Measurements from ENCODE around the gene KCNIP3.

KCNIP3 gene

DNA sequence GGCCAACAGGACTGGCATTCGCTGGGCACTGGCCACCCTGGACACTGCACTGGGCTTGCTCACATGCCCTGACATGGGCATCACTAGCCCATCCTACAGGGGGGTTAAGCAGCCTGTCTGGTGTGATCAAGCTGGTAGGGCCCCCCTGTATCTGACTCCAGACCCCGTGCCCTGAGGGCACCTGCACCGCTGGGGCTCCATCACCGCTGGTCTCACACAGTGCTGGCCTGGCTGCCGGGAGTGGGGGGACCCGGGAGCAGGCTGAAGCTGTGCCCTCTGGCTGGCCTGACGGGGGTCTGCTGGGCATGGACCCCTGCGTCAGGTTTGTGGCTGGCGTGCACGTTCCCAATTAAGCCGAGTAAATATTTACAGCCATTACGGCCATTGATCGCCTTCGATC, 32.3 kb downstream of the KCNIP3 start:
- TF ChIP-seq SPI1 (IDR thresholded peaks at IDR 0.05; ENCODE audit: borderline replicate concordance, low read depth) (no peak), GABPA (IDR thresholded peaks at IDR 0.05; ENCODE audit: low read depth) (no peak), POLR2AphosphoS5 (IDR thresholded peaks at IDR 0.05; ENCODE audit: low read depth) (no peak)
- TF ChIP-seq, protein P1, sequence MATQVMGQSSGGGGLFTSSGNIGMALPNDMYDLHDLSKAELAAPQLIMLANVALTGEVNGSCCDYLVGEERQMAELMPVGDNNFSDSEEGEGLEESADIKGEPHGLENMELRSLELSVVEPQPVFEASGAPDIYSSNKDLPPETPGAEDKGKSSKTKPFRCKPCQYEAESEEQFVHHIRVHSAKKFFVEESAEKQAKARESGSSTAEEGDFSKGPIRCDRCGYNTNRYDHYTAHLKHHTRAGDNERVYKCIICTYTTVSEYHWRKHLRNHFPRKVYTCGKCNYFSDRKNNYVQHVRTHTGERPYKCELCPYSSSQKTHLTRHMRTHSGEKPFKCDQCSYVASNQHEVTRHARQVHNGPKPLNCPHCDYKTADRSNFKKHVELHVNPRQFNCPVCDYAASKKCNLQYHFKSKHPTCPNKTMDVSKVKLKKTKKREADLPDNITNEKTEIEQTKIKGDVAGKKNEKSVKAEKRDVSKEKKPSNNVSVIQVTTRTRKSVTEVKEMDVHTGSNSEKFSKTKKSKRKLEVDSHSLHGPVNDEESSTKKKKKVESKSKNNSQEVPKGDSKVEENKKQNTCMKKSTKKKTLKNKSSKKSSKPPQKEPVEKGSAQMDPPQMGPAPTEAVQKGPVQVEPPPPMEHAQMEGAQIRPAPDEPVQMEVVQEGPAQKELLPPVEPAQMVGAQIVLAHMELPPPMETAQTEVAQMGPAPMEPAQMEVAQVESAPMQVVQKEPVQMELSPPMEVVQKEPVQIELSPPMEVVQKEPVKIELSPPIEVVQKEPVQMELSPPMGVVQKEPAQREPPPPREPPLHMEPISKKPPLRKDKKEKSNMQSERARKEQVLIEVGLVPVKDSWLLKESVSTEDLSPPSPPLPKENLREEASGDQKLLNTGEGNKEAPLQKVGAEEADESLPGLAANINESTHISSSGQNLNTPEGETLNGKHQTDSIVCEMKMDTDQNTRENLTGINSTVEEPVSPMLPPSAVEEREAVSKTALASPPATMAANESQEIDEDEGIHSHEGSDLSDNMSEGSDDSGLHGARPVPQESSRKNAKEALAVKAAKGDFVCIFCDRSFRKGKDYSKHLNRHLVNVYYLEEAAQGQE (IDR thresholded peaks at IDR 0.05; ENCODE audit: insufficient replicate concordance, low read depth): no peak
- TF ChIP-seq, protein P2, sequence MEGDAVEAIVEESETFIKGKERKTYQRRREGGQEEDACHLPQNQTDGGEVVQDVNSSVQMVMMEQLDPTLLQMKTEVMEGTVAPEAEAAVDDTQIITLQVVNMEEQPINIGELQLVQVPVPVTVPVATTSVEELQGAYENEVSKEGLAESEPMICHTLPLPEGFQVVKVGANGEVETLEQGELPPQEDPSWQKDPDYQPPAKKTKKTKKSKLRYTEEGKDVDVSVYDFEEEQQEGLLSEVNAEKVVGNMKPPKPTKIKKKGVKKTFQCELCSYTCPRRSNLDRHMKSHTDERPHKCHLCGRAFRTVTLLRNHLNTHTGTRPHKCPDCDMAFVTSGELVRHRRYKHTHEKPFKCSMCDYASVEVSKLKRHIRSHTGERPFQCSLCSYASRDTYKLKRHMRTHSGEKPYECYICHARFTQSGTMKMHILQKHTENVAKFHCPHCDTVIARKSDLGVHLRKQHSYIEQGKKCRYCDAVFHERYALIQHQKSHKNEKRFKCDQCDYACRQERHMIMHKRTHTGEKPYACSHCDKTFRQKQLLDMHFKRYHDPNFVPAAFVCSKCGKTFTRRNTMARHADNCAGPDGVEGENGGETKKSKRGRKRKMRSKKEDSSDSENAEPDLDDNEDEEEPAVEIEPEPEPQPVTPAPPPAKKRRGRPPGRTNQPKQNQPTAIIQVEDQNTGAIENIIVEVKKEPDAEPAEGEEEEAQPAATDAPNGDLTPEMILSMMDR (IDR thresholded peaks at IDR 0.05; ENCODE audit: insufficient read depth, low read length): no peak
- no peak overlapping the region for H3K4me3 ChIP-seq (replicated peaks; ENCODE audit: insufficient read depth, low read length)
- H3K27ac ChIP-seq (replicated peaks): no peak overlapping the region
- H3K27me3 ChIP-seq (ENCODE audit: insufficient read depth, poor library complexity, severe bottlenecking): no peaks in the 10 kb centered on the region
- no peak for DNase-seq (ENCODE audit: low read depth in 1 of 2, low spot score in 1 of 2)

DNA sequence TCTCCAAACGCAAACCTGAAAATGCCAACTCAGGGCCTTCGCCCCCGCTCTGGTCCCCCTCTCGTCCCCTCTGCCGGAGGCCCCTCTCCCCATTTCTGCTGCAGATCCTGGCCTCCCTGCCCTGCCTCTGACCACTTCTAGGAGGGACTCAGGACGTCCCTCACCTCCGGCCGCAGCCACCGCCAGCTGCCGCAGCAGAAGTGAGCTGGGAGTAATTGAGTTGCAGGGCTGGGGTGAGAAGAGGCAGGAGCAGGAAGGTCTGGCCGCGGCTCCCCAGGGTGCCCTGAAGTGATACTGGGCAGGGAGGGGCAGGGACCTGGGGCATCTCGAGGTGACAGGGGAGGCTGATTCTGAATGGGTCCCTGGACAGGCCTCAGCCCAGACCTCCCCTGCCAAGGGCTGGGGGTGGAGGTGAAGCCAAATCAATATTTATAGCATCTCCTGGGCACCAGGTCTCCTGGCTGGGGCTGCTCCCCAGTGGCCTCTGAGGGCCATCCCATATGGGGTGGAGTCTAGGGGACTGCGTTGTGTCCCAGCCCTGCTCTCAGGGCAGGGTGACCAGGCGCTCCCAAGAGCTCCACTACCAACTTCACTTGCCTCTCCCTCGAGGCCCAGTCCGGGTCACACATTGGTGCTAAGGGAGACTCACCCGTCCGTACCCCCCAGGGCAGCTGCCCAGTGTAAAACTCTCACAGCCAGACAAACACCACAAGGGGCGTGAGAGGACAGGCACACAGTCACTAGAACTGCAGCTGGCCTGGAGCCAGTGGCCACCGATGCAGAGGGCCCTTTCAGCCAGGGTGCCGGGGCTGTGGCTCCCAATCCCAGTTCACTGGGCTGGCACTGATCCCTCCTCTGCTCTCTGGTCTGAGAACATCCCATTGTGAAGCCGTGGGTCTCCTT, 33.0 kb downstream of the KCNIP3 start:
- H3K27me3 ChIP-seq (ENCODE audit: insufficient read depth, poor library complexity, severe bottlenecking): no peaks in the 10 kb centered on the region
- DNase-seq (ENCODE audit: low read depth in 1 of 2, low spot score in 1 of 2): no peak
- no peak overlapping the region for H3K4me3 ChIP-seq (replicated peaks; ENCODE audit: insufficient read depth, low read length)
- no peak for TF ChIP-seq GABPA (IDR thresholded peaks at IDR 0.05; ENCODE audit: low read depth)
- no peak for TF ChIP-seq SPI1 (IDR thresholded peaks at IDR 0.05; ENCODE audit: borderline replicate concordance, low read depth)
- TF ChIP-seq, protein P2 (IDR thresholded peaks at IDR 0.05; ENCODE audit: insufficient read depth, low read length): no peak
- TF ChIP-seq, protein P1 (IDR thresholded peaks at IDR 0.05; ENCODE audit: insufficient replicate concordance, low read depth): no peak
- TF ChIP-seq POLR2AphosphoS5 (IDR thresholded peaks at IDR 0.05; ENCODE audit: low read depth): no peak
- no peak overlapping the region for H3K27ac ChIP-seq (replicated peaks)

DNA sequence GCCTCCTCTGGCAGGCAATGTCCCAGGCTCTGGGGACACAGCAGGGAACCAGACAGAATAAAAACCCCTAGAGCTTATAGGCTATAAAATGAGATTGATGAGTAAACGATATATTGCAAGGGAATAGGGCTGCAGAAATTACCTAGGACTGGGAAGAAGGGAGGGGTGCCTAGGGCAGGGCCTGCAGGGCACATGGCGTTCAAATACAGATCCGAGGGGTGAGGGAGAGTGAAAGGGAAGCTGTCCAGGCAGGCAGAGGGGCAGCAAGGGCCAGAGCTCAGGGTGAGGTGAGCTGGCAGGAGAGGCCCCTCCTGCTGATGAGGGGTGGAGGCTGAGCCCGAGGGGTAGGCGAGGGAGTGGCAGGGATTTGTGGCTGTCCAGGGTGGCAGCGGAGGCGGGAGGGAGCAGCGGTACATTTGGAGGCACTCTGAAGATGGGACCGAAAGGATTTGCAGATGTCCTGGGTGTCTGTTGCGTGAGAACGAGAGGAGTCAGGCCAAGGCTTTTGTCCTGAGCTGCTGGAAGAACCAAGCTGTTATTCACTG, 33.7 kb downstream of the KCNIP3 start:
- Histone ChIP-seq H3K4me3 (replicated peaks; ENCODE audit: insufficient read depth, low read length) (no peak overlapping the region), H3K27ac (replicated peaks) (no peak overlapping the region), H3K27me3 (ENCODE audit: insufficient read depth, poor library complexity, severe bottlenecking) (no peaks in the 10 kb centered on the region)
- no peak for DNase-seq (ENCODE audit: low read depth in 1 of 2, low spot score in 1 of 2)
- TF ChIP-seq, protein P1 (IDR thresholded peaks at IDR 0.05; ENCODE audit: insufficient replicate concordance, low read depth): no peak
- TF ChIP-seq SPI1 (IDR thresholded peaks at IDR 0.05; ENCODE audit: borderline replicate concordance, low read depth): no peak
- no peak for TF ChIP-seq GABPA (IDR thresholded peaks at IDR 0.05; ENCODE audit: low read depth)
- TF ChIP-seq, protein P2 (IDR thresholded peaks at IDR 0.05; ENCODE audit: insufficient read depth, low read length): no peak
- TF ChIP-seq POLR2AphosphoS5 (IDR thresholded peaks at IDR 0.05; ENCODE audit: low read depth): no peak
